ENCODE data around the gene TP53TG3D.
"Not testable (repeated sequence)": the region's sequence is repeated elsewhere in the genome, so short reads cannot be mapped to it uniquely, and the experiment has no call there.

The TP53TG3D gene

GRCh38 chr16:32252986-32253385, at the start of gene TP53TG3D:
TP53TG3D (plus strand) TSS chr16:32253286; CDS start chr16:32253354, 68 bp downstream.
- H3K4me3 Mint-ChIP-seq, result not testable (repeated sequence)

GRCh38 chr16:32253507-32253906, 421 bp downstream of the TP53TG3D start:
- H3K4me1 Mint-ChIP-seq (ENCODE audit: low read depth); H3K9me3 Mint-ChIP-seq (ENCODE audit: low read depth); H3K27me3 Mint-ChIP-seq; H3K4me3 Mint-ChIP-seq; H3K27ac Mint-ChIP-seq; H3K36me3 Mint-ChIP-seq: not testable (repeated sequence)

More at GRCh38 chr16:32252986-32253385, at the start of gene TP53TG3D:
- H3K27ac Mint-ChIP-seq; H3K9me3 Mint-ChIP-seq (ENCODE audit: low read depth); H3K4me1 Mint-ChIP-seq (ENCODE audit: low read depth); H3K36me3 Mint-ChIP-seq; H3K27me3 Mint-ChIP-seq: not testable (repeated sequence)

GRCh38 chr16:32261526-32261925, 8.4 kb downstream of the TP53TG3D start:
- H3K27ac Mint-ChIP-seq; H3K27me3 Mint-ChIP-seq; H3K4me3 Mint-ChIP-seq; H3K9me3 Mint-ChIP-seq (ENCODE audit: low read depth); H3K4me1 Mint-ChIP-seq (ENCODE audit: low read depth); H3K36me3 Mint-ChIP-seq: not testable (repeated sequence)

- not testable (repeated sequence) for H3K4me3 Mint-ChIP-seq; H3K36me3 Mint-ChIP-seq; H3K9me3 Mint-ChIP-seq (ENCODE audit: low read depth); H3K27me3 Mint-ChIP-seq; H3K27ac Mint-ChIP-seq; H3K4me1 Mint-ChIP-seq (ENCODE audit: low read depth)
Observed at GRCh38 chr16:32263552-32263951, 10.5 kb downstream of the TP53TG3D start.

- not testable (repeated sequence) for H3K9me3 Mint-ChIP-seq (ENCODE audit: low read depth); H3K27me3 Mint-ChIP-seq; H3K36me3 Mint-ChIP-seq; H3K4me1 Mint-ChIP-seq (ENCODE audit: low read depth); H3K27ac Mint-ChIP-seq; H3K4me3 Mint-ChIP-seq
Observed at GRCh38 chr16:32281910-32282309, 28.8 kb downstream of the TP53TG3D start.

GRCh38 chr16:32283024-32283423, 29.9 kb downstream of the TP53TG3D start:
- not testable (repeated sequence) for H3K27me3 Mint-ChIP-seq; H3K9me3 Mint-ChIP-seq (ENCODE audit: low read depth); H3K4me3 Mint-ChIP-seq; H3K4me1 Mint-ChIP-seq (ENCODE audit: low read depth); H3K27ac Mint-ChIP-seq; H3K36me3 Mint-ChIP-seq

GRCh38 chr16:32283917-32284495, 30.9 kb downstream of the TP53TG3D start:
- H3K27me3 Mint-ChIP-seq; H3K4me3 Mint-ChIP-seq; H3K9me3 Mint-ChIP-seq (ENCODE audit: low read depth); H3K4me1 Mint-ChIP-seq (ENCODE audit: low read depth); H3K36me3 Mint-ChIP-seq; H3K27ac Mint-ChIP-seq: not testable (repeated sequence)

GRCh38 chr16:32284800-32285796, 32.0 kb downstream of the TP53TG3D start:
- H3K27me3 Mint-ChIP-seq; H3K9me3 Mint-ChIP-seq (ENCODE audit: low read depth); H3K36me3 Mint-ChIP-seq: not testable (repeated sequence)

GRCh38 chr16:32286193-32286592, 33.1 kb downstream of the TP53TG3D start:
- not testable (repeated sequence) for H3K27me3 Mint-ChIP-seq; H3K9me3 Mint-ChIP-seq (ENCODE audit: low read depth); H3K27ac Mint-ChIP-seq; H3K4me1 Mint-ChIP-seq (ENCODE audit: low read depth); H3K36me3 Mint-ChIP-seq; H3K4me3 Mint-ChIP-seq

More at GRCh38 chr16:32284800-32285796, 32.0 kb downstream of the TP53TG3D start:
- not testable (repeated sequence) for H3K4me1 Mint-ChIP-seq (ENCODE audit: low read depth); H3K4me3 Mint-ChIP-seq; H3K27ac Mint-ChIP-seq

- not testable (repeated sequence) for H3K36me3 Mint-ChIP-seq; H3K4me3 Mint-ChIP-seq; H3K27ac Mint-ChIP-seq; H3K4me1 Mint-ChIP-seq (ENCODE audit: low read depth); H3K27me3 Mint-ChIP-seq; H3K9me3 Mint-ChIP-seq (ENCODE audit: low read depth)
Observed at GRCh38 chr16:32287743-32288142, 34.7 kb downstream of the TP53TG3D start.

- not testable (repeated sequence) for H3K27me3 Mint-ChIP-seq; H3K36me3 Mint-ChIP-seq; H3K4me3 Mint-ChIP-seq; H3K9me3 Mint-ChIP-seq (ENCODE audit: low read depth); H3K4me1 Mint-ChIP-seq (ENCODE audit: low read depth); H3K27ac Mint-ChIP-seq
Observed at GRCh38 chr16:32289197-32289596, 36.1 kb downstream of the TP53TG3D start.

GRCh38 chr16:32302776-32303175, 49.7 kb downstream of the TP53TG3D start:
- H3K27ac Mint-ChIP-seq; H3K4me1 Mint-ChIP-seq (ENCODE audit: low read depth); H3K36me3 Mint-ChIP-seq; H3K9me3 Mint-ChIP-seq (ENCODE audit: low read depth); H3K27me3 Mint-ChIP-seq; H3K4me3 Mint-ChIP-seq: not testable (repeated sequence)
